Trophoblast cell (in vitro differentiated cells and primary cell): ENCODE results near the gene POU6F2.
A peak's percentile ranks its signal among the peaks of the same experiment; 100 is the strongest.

ENCODE experiments used
- DNase-seq, 2 donors: peaks; one replicate each; pipeline ENCODE4 v3.0.0-alpha.2; 2016
- H2AFZ ChIP-seq: 2 replicates; pipeline ENCODE4 v1.6.1; 2013; ENCODE audit warnings: low read length, moderate library complexity, mild to moderate bottlenecking; ENCODE audit not compliant: insufficient read depth, poor library complexity
- H2AK5ac ChIP-seq: 2 replicates; pipeline ENCODE4 v1.6.1; 2013; ENCODE audit warnings: mild to moderate bottlenecking, low read length
- H2BK120ac ChIP-seq: 2 replicates; pipeline ENCODE4 v1.6.1; 2013; ENCODE audit warnings: low read length, mild to moderate bottlenecking, moderate library complexity; ENCODE audit not compliant: insufficient read depth, poor library complexity
- H2BK12ac ChIP-seq: 2 replicates; pipeline ENCODE4 v1.6.1; 2013; ENCODE audit warnings: mild to moderate bottlenecking, low read length, moderate library complexity
- H2BK5ac ChIP-seq: 2 replicates; pipeline ENCODE4 v1.6.1; 2013; ENCODE audit warnings: low read length, low read depth, moderate library complexity, mild to moderate bottlenecking; ENCODE audit not compliant: poor library complexity
- H3K14ac ChIP-seq: 2 replicates; pipeline ENCODE4 v1.6.1; 2013; ENCODE audit warnings: mild to moderate bottlenecking, low read length
- H3K18ac ChIP-seq: 2 replicates; pipeline ENCODE4 v1.6.1; 2013; ENCODE audit warnings: mild to moderate bottlenecking, low read length
- H3K23ac ChIP-seq: 2 replicates; pipeline ENCODE4 v1.6.1; 2013; ENCODE audit warnings: low read length
- H3K27ac ChIP-seq: 2 replicates; pipeline ENCODE4 v1.5.1; 2013; ENCODE audit warnings: low read depth, mild to moderate bottlenecking, inconsistent platforms, low read length, moderate library complexity
- H3K27me3 ChIP-seq: 2 replicates; pipeline ENCODE4 v1.6.1; 2013; ENCODE audit warnings: inconsistent platforms, mild to moderate bottlenecking, low read length, moderate library complexity; ENCODE audit not compliant: insufficient read depth
- H3K36me3 ChIP-seq, 2 experiments: 1 replicate in 1 of 2; 2 replicates in 1 of 2; pipeline ENCODE4 v1.6.1; 2013; ENCODE audit warnings: low read length in 2 of 2, mild to moderate bottlenecking in 2 of 2, moderate library complexity in 1 of 2; ENCODE audit not compliant: insufficient read depth in 2 of 2, control insufficient read depth in 1 of 2
- H3K4ac ChIP-seq: 2 replicates; pipeline ENCODE4 v1.6.1; 2013; ENCODE audit warnings: low read depth, mild to moderate bottlenecking, low read length, moderate library complexity
- H3K4me1 ChIP-seq, 2 experiments: 1 replicate in 1 of 2; 2 replicates in 1 of 2; pipeline ENCODE4 v1.6.1; 2013; ENCODE audit warnings: low read length in 2 of 2, mild to moderate bottlenecking in 2 of 2, moderate library complexity in 1 of 2; ENCODE audit not compliant: insufficient read depth in 2 of 2, control insufficient read depth in 1 of 2
- H3K4me2 ChIP-seq: 2 replicates; pipeline ENCODE4 v1.6.1; 2013; ENCODE audit warnings: inconsistent platforms, mild to moderate bottlenecking, low read length, moderate library complexity
- H3K4me3 ChIP-seq: 2 replicates; pipeline ENCODE4 v1.5.1; 2013; ENCODE audit warnings: mild to moderate bottlenecking, low read depth, low read length, inconsistent platforms
- H3K79me1 ChIP-seq: one replicate; pipeline ENCODE4 v1.6.1; 2013; ENCODE audit warnings: low read length
- H3K79me2 ChIP-seq: 2 replicates; pipeline ENCODE4 v1.6.1; 2013; ENCODE audit warnings: low read length, mild to moderate bottlenecking; ENCODE audit not compliant: control insufficient read depth, insufficient read depth, poor library complexity
- H3K9ac ChIP-seq: 2 replicates; pipeline ENCODE4 v1.6.1; 2013; ENCODE audit warnings: mild to moderate bottlenecking, low read length
- H3K9me3 ChIP-seq: 2 replicates; pipeline ENCODE4 v1.6.1; 2013; ENCODE audit warnings: low read depth, mild to moderate bottlenecking, control low read depth, inconsistent platforms, low read length; ENCODE audit not compliant: insufficient read depth
- H4K12ac ChIP-seq: 2 replicates; pipeline ENCODE4 v1.6.1; 2013; ENCODE audit warnings: low read depth, mild to moderate bottlenecking, low read length, moderate library complexity
- H4K8ac ChIP-seq: 2 replicates; pipeline ENCODE4 v1.6.1; 2013; ENCODE audit warnings: low read depth, mild to moderate bottlenecking, low read length, moderate library complexity
- H4K91ac ChIP-seq: one replicate; pipeline ENCODE4 v1.6.1; 2013; ENCODE audit warnings: low read depth, mild to moderate bottlenecking, low read length, moderate library complexity
- WGBS: extraction: QIAGEN DNeasy Blood & Tissue Kit; methylation state at CpG from one replicate; pipeline ENCODE4 v1.1.7; 2013; ENCODE audit warnings: missing lambda C conversion rate; ENCODE audit not compliant: insufficient read length, insufficient coverage; ENCODE audit errors: extremely low coverage; 5-methylcytosine and 5-hydroxymethylcytosine counted together

Gene POU6F2

GRCh38 chr7:39408906-39409305 is 431.2 kb downstream of the POU6F2 start:
- no peak overlapping the region for H4K12ac ChIP-seq
- no peak overlapping the region for H2BK12ac ChIP-seq
- no peaks in the 10 kb centered on the region for H3K79me1 ChIP-seq
- H4K91ac ChIP-seq = no peak overlapping the region
- no peak overlapping the region for H2AFZ ChIP-seq
- no peak overlapping the region for H2AK5ac ChIP-seq
- no peak overlapping the region for H3K23ac ChIP-seq
- no peak overlapping the region for H4K8ac ChIP-seq
- peaks cover 2% of the 10 kb centered on the region for H3K79me2 ChIP-seq
- no peak overlapping the region for H3K18ac ChIP-seq
- no peak overlapping the region for H2BK120ac ChIP-seq
- WGBS = no CpG with 5 or more reads among the region's 1 CpG
- no peaks in the 10 kb centered on the region for H3K27me3 ChIP-seq
- no peak overlapping the region for H3K27ac ChIP-seq
- H2BK5ac ChIP-seq = no peak overlapping the region
- no peak overlapping the region for H3K4me2 ChIP-seq
- no peaks in the 10 kb centered on the region for H3K9me3 ChIP-seq
- H3K36me3 ChIP-seq = no peaks in the 10 kb centered on the region
- peaks cover 2 to 3% of the 10 kb centered on the region in 2 experiments for H3K4me1 ChIP-seq
- no peak overlapping the region for H3K9ac ChIP-seq
- no peak overlapping the region for H3K14ac ChIP-seq
- no peak overlapping the region for H3K4ac ChIP-seq
- H3K4me3 ChIP-seq = no peak overlapping the region
- no peak for DNase-seq

- Histone ChIP-seq H2BK5ac (no peak overlapping the region), H3K18ac (no peak overlapping the region), H3K9me3 (no peaks in the 10 kb centered on the region), H3K36me3 (no peaks in the 10 kb centered on the region), H2AFZ (no peak overlapping the region), H3K27ac (no peak overlapping the region), H2BK120ac (no peak overlapping the region), H2BK12ac (no peak overlapping the region), H2AK5ac (no peak overlapping the region), H4K91ac (no peak overlapping the region), H4K12ac (no peak overlapping the region), H3K14ac (no peak overlapping the region), H3K4me1 (peaks cover 2 to 3% of the 10 kb centered on the region in 2 experiments), H3K79me1 (peaks cover 3% of the 10 kb centered on the region), H3K4me2 (no peak overlapping the region), H3K4ac (no peak overlapping the region), H3K79me2 (peaks cover 4% of the 10 kb centered on the region), H3K4me3 (no peak overlapping the region), H3K27me3 (no peaks in the 10 kb centered on the region), H3K23ac (no peak overlapping the region), H4K8ac (no peak overlapping the region), H3K9ac (no peak overlapping the region)
- DNase-seq = peak in 1 of 2 donors; percentile 37
- WGBS = no CpG with 5 or more reads among the region's 5 CpGs
Observed at GRCh38 chr7:39410582-39410981, 432.9 kb downstream of the POU6F2 start.

- Histone ChIP-seq H3K36me3 (no peaks in the 10 kb centered on the region), H3K27ac (no peak overlapping the region), H2AK5ac (no peak overlapping the region), H2BK12ac (no peak overlapping the region), H4K8ac (peak overlapping the region; percentile 80), H2BK120ac (peak overlapping the region; percentile 20), H3K79me1 (peaks cover 3% of the 10 kb centered on the region), H3K4me1 (peaks cover 2 to 3% of the 10 kb centered on the region in 2 experiments), H3K14ac (peak overlapping the region; percentile 24), H3K4me2 (peak overlapping the region; percentile 76), H3K27me3 (no peaks in the 10 kb centered on the region), H3K4me3 (peak overlapping the region; percentile 63), H3K23ac (no peak overlapping the region), H2BK5ac (no peak overlapping the region), H3K4ac (no peak overlapping the region), H3K79me2 (peaks cover 4% of the 10 kb centered on the region), H3K9ac (peak overlapping the region; percentile 59), H3K9me3 (no peaks in the 10 kb centered on the region), H3K18ac (no peak overlapping the region), H4K91ac (peak overlapping the region; percentile 13), H2AFZ (peak overlapping the region; percentile 99), H4K12ac (no peak overlapping the region)
- no peak for DNase-seq
- no CpG with 5 or more reads among the region's 25 CpGs for WGBS
Observed at GRCh38 chr7:39413636-39414223, 436.0 kb downstream of the POU6F2 start.

- H4K8ac ChIP-seq = peak overlapping the region; percentile 80
- H3K18ac ChIP-seq = peak overlapping the region; percentile 73
- peak overlapping the region; percentile 68 for H2BK120ac ChIP-seq
- peaks cover 4% of the 10 kb centered on the region for H3K79me2 ChIP-seq
- no peaks in the 10 kb centered on the region for H3K9me3 ChIP-seq
- H3K23ac ChIP-seq = no peak overlapping the region
- H3K14ac ChIP-seq = peak overlapping the region; percentile 48
- H3K4me2 ChIP-seq = peak overlapping the region; percentile 76
- H2AFZ ChIP-seq = peak overlapping the region; percentile 99
- H4K91ac ChIP-seq = peak overlapping the region; percentile 70
- no peak overlapping the region for H2AK5ac ChIP-seq
- H3K4me3 ChIP-seq = peak overlapping the region; percentile 63
- no peak overlapping the region for H3K27ac ChIP-seq
- peak overlapping the region; percentile 90 for H4K12ac ChIP-seq
- WGBS = no CpG with 5 or more reads among the region's 40 CpGs
- no peak overlapping the region for H3K4ac ChIP-seq
- H3K4me1 ChIP-seq = peaks cover 2 to 3% of the 10 kb centered on the region in 2 experiments
- peak overlapping the region; percentile 30 for H2BK12ac ChIP-seq
- H3K36me3 ChIP-seq = no peaks in the 10 kb centered on the region
- no peak overlapping the region for H2BK5ac ChIP-seq
- no peak overlapping the region for H3K9ac ChIP-seq
- no peaks in the 10 kb centered on the region for H3K27me3 ChIP-seq
- H3K79me1 ChIP-seq = peaks cover 3% of the 10 kb centered on the region
- peak; percentile 41 to 51 for DNase-seq
Observed at GRCh38 chr7:39414224-39415035, 436.7 kb downstream of the POU6F2 start.
